H1 (cell line): ENCODE measurements around the gene RERE.

Experiments
- CREB1 ChIP-seq: IDR thresholded peaks from 2 replicates; pipeline ENCODE4 v1.6.1; 2012; ENCODE audit warnings: inconsistent platforms
- TEAD4 ChIP-seq: IDR thresholded peaks from 2 replicates; pipeline ENCODE4 v1.6.1; 2012; ENCODE audit warnings: low read depth, low read length, inconsistent platforms, mixed read lengths
- YY1 ChIP-seq: IDR thresholded peaks from 2 replicates; pipeline ENCODE4 v1.6.1; 2011; ENCODE audit warnings: low read depth, mild to moderate bottlenecking, low read length
- TF ChIP-seq, protein P1 (sequence below): IDR thresholded peaks from 2 replicates; pipeline ENCODE4 v1.6.1; 2012; ENCODE audit warnings: inconsistent platforms

- TF ChIP-seq, protein P1, sequence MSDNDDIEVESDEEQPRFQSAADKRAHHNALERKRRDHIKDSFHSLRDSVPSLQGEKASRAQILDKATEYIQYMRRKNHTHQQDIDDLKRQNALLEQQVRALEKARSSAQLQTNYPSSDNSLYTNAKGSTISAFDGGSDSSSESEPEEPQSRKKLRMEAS: no peak
- no peak for TF ChIP-seq YY1
- TF ChIP-seq TEAD4: no peak
- TF ChIP-seq CREB1: no peak
These were observed 218.7 kb downstream of the RERE start for GRCh38 chr1:8598783-8599182.
